Activated CD8-positive, alpha-beta memory T cell treated with anti-CD3 and anti-CD28 coated beads, Interleukin-2, amount 10 ng/mL, durations not matched to agents 7 days and 5 days (primary cell): ENCODE measurements around the gene ZNF662. TPM values are rescaled to one million over a fixed set of nuclear protein-coding genes. Genes with fewer than 3 reads are reported as not detected.

ENCODE experiments used
- total RNA-seq, 2 experiments: library from RNA; stranded (reverse); gene quantifications; one replicate each; pipeline ENCODE4 v1.2.3, GENCODE V29; 2021

Gene ZNF662
- total RNA-seq, 2 experiments from 2014 or later, result 0.47 TPM; not detected in 1

Other genes starting within 250 kb of the ZNF662 start
- not detected for gene KLHL40, start 220.6 kb upstream of the ZNF662 start, total RNA-seq
- not detected for gene HHATL, start 203.3 kb upstream of the ZNF662 start, total RNA-seq
- gene CCDC13, start 132.9 kb upstream of the ZNF662 start, total RNA-seq, result under 1 TPM; 0.35 to 0.41 TPM
- 10 to 100 TPM; 53.6 to 71.1 TPM for gene HIGD1A, start 101.7 kb upstream of the ZNF662 start, total RNA-seq
- 1 to 10 TPM; 2.3 to 2.6 TPM for gene ACKR2, start 96.7 kb upstream of the ZNF662 start, total RNA-seq
- gene CYP8B1, start 30.3 kb upstream of the ZNF662 start, total RNA-seq, result not detected
- gene GASK1A, start 73.2 kb downstream of the ZNF662 start, total RNA-seq, result not detected
- 1 to 10 TPM; 6.9 to 9.0 TPM for gene POMGNT2, start 199.9 kb downstream of the ZNF662 start, total RNA-seq